HuH-7 (cell line): ENCODE data around the gene GON7.
"Not testable (repeated sequence)": the region's sequence is repeated elsewhere in the genome, so short reads cannot be mapped to it uniquely, and the experiment has no call there.

Source experiments
- DNase-seq: peaks from one replicate; pipeline ENCODE4 v3.0.0; 2011; ENCODE audit warnings: low spot score

GON7 gene

GRCh38 chr14:93206793-93207467 is at the start of gene GON7, which contains the start of gene UBR7:
Gene GON7, minus strand, starts transcription at chr14:93207065. Its CDS starts 28 bp downstream, at chr14:93207037.
Gene UBR7, plus strand, starts transcription at chr14:93207256. Its CDS starts 36 bp downstream, at chr14:93207292.
- peak; percentile 85 for DNase-seq

GRCh38 chr14:93249128-93249831 is 42.4 kb upstream of the GON7 start:
- DNase-seq, result no peak

- no peak for DNase-seq
Measured at GRCh38 chr14:93246534-93246933, 39.7 kb upstream of the GON7 start.

GRCh38 chr14:93245764-93246420 is 39.0 kb upstream of the GON7 start:
- DNase-seq, result no peak

- DNase-seq, result no peak
Measured at GRCh38 chr14:93240678-93241000, 33.8 kb upstream of the GON7 start.

GRCh38 chr14:93239869-93240677 is 33.2 kb upstream of the GON7 start:
- no peak for DNase-seq

- no peak for DNase-seq
Measured at GRCh38 chr14:93234798-93235197, 27.9 kb upstream of the GON7 start.

- DNase-seq, result not testable (repeated sequence)
Measured at GRCh38 chr14:93233078-93233477, 26.2 kb upstream of the GON7 start.

GRCh38 chr14:93232159-93232558 is 25.3 kb upstream of the GON7 start:
- DNase-seq, result no peak

GRCh38 chr14:93231129-93231979 is 24.5 kb upstream of the GON7 start:
- DNase-seq, result no peak

- DNase-seq, result no peak
Measured at GRCh38 chr14:93230539-93230938, 23.7 kb upstream of the GON7 start.

- DNase-seq, result no peak
Measured at GRCh38 chr14:93228550-93228949, 21.7 kb upstream of the GON7 start.

GRCh38 chr14:93223565-93223964 is 16.7 kb upstream of the GON7 start:
- DNase-seq, result no peak

GRCh38 chr14:93220509-93220908 is 13.6 kb upstream of the GON7 start:
- DNase-seq, result no peak

GRCh38 chr14:93219103-93219726 is 12.3 kb upstream of the GON7 start:
- peak; percentile 58 for DNase-seq

- no peak for DNase-seq
Measured at GRCh38 chr14:93214598-93214997, 7.7 kb upstream of the GON7 start.

- no peak for DNase-seq
Measured at GRCh38 chr14:93212432-93212831, 5.6 kb upstream of the GON7 start.

GRCh38 chr14:93207468-93208308 is 823 bp upstream of the GON7 start:
- DNase-seq, result peak; percentile 58

- no peak for DNase-seq
Measured at GRCh38 chr14:93201155-93201704, 5.6 kb downstream of the GON7 start.

GRCh38 chr14:93200553-93200952 is 6.3 kb downstream of the GON7 start:
- peak; percentile 13 for DNase-seq
